Endometrial microvascular endothelial cells (primary cell): Measurements from ENCODE around the gene SNRNP200. TPM values are rescaled to one million over a fixed set of nuclear protein-coding genes. Genes with fewer than 3 reads are reported as not detected.

ENCODE experiments used
- in situ Hi-C: cut with HindIII; loops from 2 replicates; pipeline ENCODE4 v1.10.0; 2017; ENCODE audit warnings: low sequenced_read_pairs, low pct_unique_long_range_greater_than_20kb; ENCODE audit errors: inconsistent ontology term
- total RNA-seq: library from RNA; depleted of rRNA; stranded (reverse); fragments of >200 nt; gene quantifications from one replicate; pipeline ENCODE4 v1.2.3, GENCODE V29; 2015; ENCODE audit errors: inconsistent ontology term

SNRNP200 gene
- total RNA-seq: 77.2 TPM

- in situ Hi-C loops: no loop called here
These were observed at the start of gene SNRNP200 for GRCh38 chr2:96305091-96305978. Gene SNRNP200, minus strand, starts transcription at chr2:96305546. Its CDS starts 109 bp downstream, at chr2:96305437.

- in situ Hi-C loops: no loop called here
These were observed 49.1 kb upstream of the SNRNP200 start for GRCh38 chr2:96354492-96354891.

- in situ Hi-C loops: no loop called here
These were observed 48.3 kb upstream of the SNRNP200 start for GRCh38 chr2:96353606-96354101.

GRCh38 chr2:96353032-96353561 lies 47.8 kb upstream of the SNRNP200 start:
- in situ Hi-C loops: no loop called here

- in situ Hi-C loops: no loop called here
These were observed 42.0 kb upstream of the SNRNP200 start for GRCh38 chr2:96347395-96347794.

GRCh38 chr2:96345868-96346462 lies 40.6 kb upstream of the SNRNP200 start:
- in situ Hi-C loops: no loop called here

- in situ Hi-C loops: no loop called here
These were observed 40.1 kb upstream of the SNRNP200 start for GRCh38 chr2:96345438-96345837.

GRCh38 chr2:96344011-96344410 lies 38.7 kb upstream of the SNRNP200 start:
- in situ Hi-C loops: no loop called here

- in situ Hi-C loops: no loop called here
These were observed 36.7 kb upstream of the SNRNP200 start for GRCh38 chr2:96342085-96342484.

GRCh38 chr2:96341641-96342040 lies 36.3 kb upstream of the SNRNP200 start:
- in situ Hi-C loops: no loop called here

- in situ Hi-C loops: no loop called here
These were observed 35.4 kb upstream of the SNRNP200 start for GRCh38 chr2:96340493-96341414.

GRCh38 chr2:96336873-96337272 lies 31.5 kb upstream of the SNRNP200 start:
- in situ Hi-C loops: no loop called here

- in situ Hi-C loops: no loop called here
These were observed 30.9 kb upstream of the SNRNP200 start for GRCh38 chr2:96336104-96336775.

GRCh38 chr2:96333708-96334107 lies 28.4 kb upstream of the SNRNP200 start:
- in situ Hi-C loops: no loop called here

GRCh38 chr2:96330407-96330806 lies 25.1 kb upstream of the SNRNP200 start:
- in situ Hi-C loops: no loop called here

GRCh38 chr2:96329874-96330273 lies 24.5 kb upstream of the SNRNP200 start:
- in situ Hi-C loops: no loop called here

- in situ Hi-C loops: no loop called here
These were observed 24.1 kb upstream of the SNRNP200 start for GRCh38 chr2:96329456-96329855.
